ENCODE data around the gene NKX1-1. TPM values are rescaled to one million over a fixed set of nuclear protein-coding genes. Genes with fewer than 3 reads are reported as not detected.

The NKX1-1 gene
- total and polyA plus RNA-seq, 2 of the 8 experiments (the other 6 are each of a cell fraction or from before 2014, with no cell fraction given) = not detected

DNA sequence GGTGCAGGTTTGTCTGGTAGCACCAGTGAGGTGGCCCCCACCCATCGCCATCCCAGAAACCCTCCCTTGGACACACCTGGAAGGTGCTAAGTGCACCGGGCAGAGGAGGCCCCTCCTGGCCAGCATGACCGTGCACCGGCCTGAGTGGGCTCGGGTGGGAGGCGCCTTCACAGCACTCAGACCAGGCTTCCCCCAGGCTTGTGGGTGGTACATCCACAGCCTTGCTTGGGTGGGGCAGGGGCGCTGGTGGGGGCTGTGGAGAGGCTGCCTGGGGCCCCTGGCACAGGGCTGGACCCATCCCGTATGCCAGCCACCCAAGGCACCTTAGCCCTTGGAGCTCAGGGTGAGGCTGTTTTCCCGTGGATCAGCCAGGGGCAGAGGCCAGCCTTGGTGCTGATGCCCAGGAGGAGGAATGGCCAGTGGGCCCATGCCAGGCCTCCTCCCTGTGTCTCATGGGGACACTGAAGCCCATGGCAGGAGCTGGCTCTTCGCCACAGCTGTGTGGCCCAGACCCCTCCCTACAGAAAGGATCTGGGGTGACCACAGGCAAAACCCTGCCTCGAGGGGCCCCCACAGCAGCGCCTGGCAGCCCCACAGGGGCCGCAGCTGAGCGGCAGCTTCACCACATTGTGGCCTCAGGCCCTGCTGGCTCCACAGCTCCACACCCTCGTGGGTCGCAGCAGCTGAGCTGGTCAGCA, 21.4 kb downstream of the NKX1-1 start (continued):
- no peak for TF ChIP-seq ZNF274 (IDR thresholded peaks at IDR 0.05; ENCODE audit: borderline replicate concordance, extremely low read depth, low read length)

Data from H1 (cell line).